ENCODE results near the gene KCNJ5. TPM values are rescaled to one million over a fixed set of nuclear protein-coding genes. Genes with fewer than 3 reads are reported as not detected.
A peak's percentile ranks its signal among the peaks of the same experiment; 100 is the strongest.

The KCNJ5 gene
- total RNA-seq, 1 donor from 2014 or later: not detected

DNA sequence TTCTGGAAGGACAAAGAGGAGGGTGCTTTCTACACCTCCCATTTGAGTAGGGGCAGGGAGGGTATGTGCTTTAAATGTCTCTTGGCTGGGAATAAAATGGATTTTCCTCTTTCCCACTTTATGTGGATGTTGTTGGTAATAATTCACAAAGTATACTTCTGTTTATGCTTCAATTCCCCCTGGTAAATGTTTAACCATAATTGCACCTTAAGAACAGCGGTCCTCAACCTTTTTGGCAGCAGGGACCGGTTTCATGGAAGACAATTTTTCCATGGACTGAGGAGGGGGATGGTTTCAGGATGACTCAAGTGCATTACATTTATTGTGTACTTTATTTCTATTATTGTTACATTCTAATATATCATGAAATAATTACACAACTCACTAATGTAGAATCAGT lies 55.5 kb downstream of the KCNJ5 start:
- no peak for TF ChIP-seq EZH2phosphoT487 (IDR thresholded peaks at IDR 0.05)
- no peak for TF ChIP-seq EZH2 (IDR thresholded peaks at IDR 0.05)
- TF ChIP-seq, protein P1, sequence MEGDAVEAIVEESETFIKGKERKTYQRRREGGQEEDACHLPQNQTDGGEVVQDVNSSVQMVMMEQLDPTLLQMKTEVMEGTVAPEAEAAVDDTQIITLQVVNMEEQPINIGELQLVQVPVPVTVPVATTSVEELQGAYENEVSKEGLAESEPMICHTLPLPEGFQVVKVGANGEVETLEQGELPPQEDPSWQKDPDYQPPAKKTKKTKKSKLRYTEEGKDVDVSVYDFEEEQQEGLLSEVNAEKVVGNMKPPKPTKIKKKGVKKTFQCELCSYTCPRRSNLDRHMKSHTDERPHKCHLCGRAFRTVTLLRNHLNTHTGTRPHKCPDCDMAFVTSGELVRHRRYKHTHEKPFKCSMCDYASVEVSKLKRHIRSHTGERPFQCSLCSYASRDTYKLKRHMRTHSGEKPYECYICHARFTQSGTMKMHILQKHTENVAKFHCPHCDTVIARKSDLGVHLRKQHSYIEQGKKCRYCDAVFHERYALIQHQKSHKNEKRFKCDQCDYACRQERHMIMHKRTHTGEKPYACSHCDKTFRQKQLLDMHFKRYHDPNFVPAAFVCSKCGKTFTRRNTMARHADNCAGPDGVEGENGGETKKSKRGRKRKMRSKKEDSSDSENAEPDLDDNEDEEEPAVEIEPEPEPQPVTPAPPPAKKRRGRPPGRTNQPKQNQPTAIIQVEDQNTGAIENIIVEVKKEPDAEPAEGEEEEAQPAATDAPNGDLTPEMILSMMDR (IDR thresholded peaks at IDR 0.05): no peak
- H3K4me2 ChIP-seq: no peak overlapping the region
- H3K4me3 Mint-ChIP-seq: no peak overlapping the region
- no peaks in the 10 kb centered on the region for H3K4me1 ChIP-seq
- no peaks in the 10 kb centered on the region for H3F3A ChIP-seq (ENCODE audit: low read depth)
- H4K20me1 ChIP-seq (ENCODE audit: low read depth): no peaks in the 10 kb centered on the region
- no peak for DNase-seq (ENCODE audit: low spot score)
- H3K27me3 ChIP-seq: no peaks in the 10 kb centered on the region
- no peak overlapping the region for H3K27ac Mint-ChIP-seq
- H3K27ac ChIP-seq: no peak overlapping the region
- H3K79me2 ChIP-seq (ENCODE audit: low read depth): no peaks in the 10 kb centered on the region
- H3K9me3 Mint-ChIP-seq: no peaks in the 10 kb centered on the region
- no peaks in the 10 kb centered on the region for H3K36me3 ChIP-seq
- no peak overlapping the region for H3K4me3 ChIP-seq
- no peak overlapping the region for H2AFZ ChIP-seq (replicated peaks)
- peaks cover 14% of the 10 kb centered on the region for H3K4me1 Mint-ChIP-seq
- no peak overlapping the region for H3K9ac ChIP-seq
- no peaks in the 10 kb centered on the region for H3K36me3 Mint-ChIP-seq
- H3K9me3 ChIP-seq (ENCODE audit: low read depth): no peaks in the 10 kb centered on the region
- peaks cover 2% of the 10 kb centered on the region for H3K27me3 Mint-ChIP-seq (ENCODE audit: insufficient read depth, low read depth)

DNA sequence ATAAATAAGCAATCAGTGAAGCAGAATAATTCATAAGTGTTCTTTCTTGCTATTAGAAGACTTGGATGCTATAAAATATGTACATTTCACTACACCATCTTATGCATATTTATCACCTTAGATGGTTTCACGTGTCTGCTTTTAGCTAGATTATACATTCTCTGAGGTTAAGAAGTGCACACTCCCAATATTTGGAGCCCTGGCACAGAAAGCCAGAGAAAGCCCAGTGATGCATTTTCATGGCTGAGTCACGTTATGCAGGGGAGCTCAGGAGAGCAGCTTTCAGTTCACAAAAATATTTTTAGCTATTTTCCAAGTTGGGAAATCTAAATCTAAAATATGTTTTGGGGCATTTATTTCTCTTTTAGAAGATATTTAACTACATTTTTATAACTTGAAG lies 56.6 kb downstream of the KCNJ5 start:
- Histone ChIP-seq H4K20me1 (ENCODE audit: low read depth) (no peaks in the 10 kb centered on the region), H3K4me1 (no peaks in the 10 kb centered on the region), H2AFZ (replicated peaks) (no peak overlapping the region), H3K27ac (no peak overlapping the region), H3K79me2 (ENCODE audit: low read depth) (no peaks in the 10 kb centered on the region), H3K4me2 (no peak overlapping the region), H3K4me3 (no peak overlapping the region), H3K9me3 (ENCODE audit: low read depth) (no peaks in the 10 kb centered on the region), H3K36me3 (no peaks in the 10 kb centered on the region), H3K9ac (no peak overlapping the region), H3K27me3 (no peaks in the 10 kb centered on the region), H3F3A (ENCODE audit: low read depth) (no peaks in the 10 kb centered on the region)
- TF ChIP-seq EZH2phosphoT487 (IDR thresholded peaks at IDR 0.05) (no peak), EZH2 (IDR thresholded peaks at IDR 0.05) (no peak)
- TF ChIP-seq, protein P1 (IDR thresholded peaks at IDR 0.05): no peak
- Mint-ChIP-seq H3K9me3 (no peaks in the 10 kb centered on the region), H3K4me1 (peaks cover 14% of the 10 kb centered on the region), H3K36me3 (no peaks in the 10 kb centered on the region), H3K4me3 (no peak overlapping the region), H3K27ac (no peak overlapping the region), H3K27me3 (ENCODE audit: insufficient read depth, low read depth) (peaks cover under 1% of the 10 kb centered on the region)
- DNase-seq (ENCODE audit: low spot score): no peak

DNA sequence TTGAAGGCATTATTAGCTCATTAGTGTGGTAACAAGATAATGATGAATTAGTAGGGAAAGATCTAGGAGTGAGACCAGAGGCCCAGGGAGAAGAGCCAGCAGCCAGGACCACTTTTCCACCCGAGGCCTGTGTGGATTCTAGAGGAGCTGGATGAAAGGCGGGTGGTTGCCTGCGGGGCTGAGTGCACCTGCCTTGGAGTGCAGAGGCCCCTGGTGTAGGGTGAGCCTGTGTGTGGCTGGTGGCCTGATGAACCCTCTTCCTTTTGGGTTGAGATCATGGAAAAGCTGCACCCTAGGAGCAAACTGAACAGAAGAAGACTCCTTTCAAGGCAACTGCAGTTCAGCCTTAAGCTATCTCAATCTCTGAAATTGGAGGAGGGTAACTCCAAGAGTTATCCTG lies 57.4 kb downstream of the KCNJ5 start:
- H3K36me3 ChIP-seq: no peaks in the 10 kb centered on the region
- Mint-ChIP-seq H3K9me3 (no peaks in the 10 kb centered on the region), H3K4me3 (no peak overlapping the region), H3K4me1 (peaks cover 8% of the 10 kb centered on the region), H3K27ac (no peak overlapping the region), H3K36me3 (no peaks in the 10 kb centered on the region), H3K27me3 (ENCODE audit: insufficient read depth, low read depth) (no peaks in the 10 kb centered on the region)
- H3F3A ChIP-seq (ENCODE audit: low read depth): no peaks in the 10 kb centered on the region
- H3K4me3 ChIP-seq: no peak overlapping the region
- no peaks in the 10 kb centered on the region for H3K79me2 ChIP-seq (ENCODE audit: low read depth)
- H3K9ac ChIP-seq: no peak overlapping the region
- no peaks in the 10 kb centered on the region for H4K20me1 ChIP-seq (ENCODE audit: low read depth)
- H3K4me1 ChIP-seq: no peaks in the 10 kb centered on the region
- no peak overlapping the region for H2AFZ ChIP-seq (replicated peaks)
- TF ChIP-seq, protein P1 (IDR thresholded peaks at IDR 0.05): peak; percentile 51
- no peak for TF ChIP-seq EZH2 (IDR thresholded peaks at IDR 0.05)
- TF ChIP-seq EZH2phosphoT487 (IDR thresholded peaks at IDR 0.05): no peak
- no peaks in the 10 kb centered on the region for H3K27me3 ChIP-seq
- H3K27ac ChIP-seq: no peak overlapping the region
- no peaks in the 10 kb centered on the region for H3K9me3 ChIP-seq (ENCODE audit: low read depth)
- peak; percentile 52 for DNase-seq (ENCODE audit: low spot score)
- no peak overlapping the region for H3K4me2 ChIP-seq
